HTERT RPE-1 (cell line): Measurements from ENCODE around the gene SNX4.

Experiments used
- in situ Hi-C: fragments of 300-500 bp; cut with MboI; formaldehyde crosslinking; loops from 4 replicates; pipeline ENCODE4 v1.14.3; 2020; ENCODE audit warnings: low sequenced_read_pairs

Gene SNX4

GRCh38 chr3:125470671-125471070, 49.3 kb downstream of the SNX4 start:
- in situ Hi-C loops = no loop called here

DNA sequence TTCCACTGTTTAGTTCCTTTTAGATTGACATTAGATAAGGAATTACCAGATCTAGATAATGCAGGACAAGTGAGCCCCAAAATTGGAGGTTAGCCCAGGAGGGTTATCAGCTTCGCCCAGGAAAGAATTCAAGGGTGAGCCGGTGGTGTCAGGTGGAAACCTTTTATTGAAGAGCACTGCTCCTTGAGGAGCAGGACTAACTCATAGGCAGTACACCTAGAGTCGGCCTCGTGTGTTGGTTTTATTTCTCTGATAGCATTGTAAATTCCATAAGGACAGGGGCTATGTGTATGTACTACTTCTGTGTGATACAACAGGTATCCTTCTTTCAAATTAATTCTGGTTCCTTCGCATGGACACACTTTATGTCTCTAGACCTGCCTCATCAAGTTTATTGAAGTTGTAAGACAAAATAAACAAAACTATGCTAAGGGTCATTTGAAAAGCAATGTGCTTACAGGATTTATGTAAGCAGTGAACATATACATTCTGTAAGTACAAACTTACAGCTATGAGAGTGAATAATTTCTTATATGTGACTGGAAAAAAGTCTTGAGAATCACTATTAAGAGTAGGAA, 57.2 kb downstream of the SNX4 start:
- in situ Hi-C loops = no loop called here

DNA sequence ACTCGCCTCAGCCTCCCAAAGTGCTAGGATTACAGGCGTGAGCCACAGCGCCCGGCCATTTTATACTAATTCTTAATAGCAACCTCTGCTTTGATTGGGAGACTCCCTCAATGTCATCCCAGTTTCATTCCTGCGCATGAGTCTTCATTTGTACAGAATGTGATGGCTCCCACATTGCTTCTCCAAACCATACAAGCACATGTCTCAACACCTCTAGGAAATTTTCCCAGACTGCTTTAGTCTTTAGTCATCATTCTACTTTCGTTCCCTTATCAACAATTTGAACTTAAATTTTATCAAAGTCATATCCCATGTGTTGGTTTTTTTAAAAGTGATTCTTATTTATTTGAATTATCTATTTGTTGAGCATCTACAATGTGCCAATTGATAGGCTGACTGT, 58.1 kb downstream of the SNX4 start:
- in situ Hi-C loops = no loop called here

GRCh38 chr3:125460233-125460632, 59.8 kb downstream of the SNX4 start:
- in situ Hi-C loops = no loop called here

GRCh38 chr3:125443923-125444322, 76.1 kb downstream of the SNX4 start:
- in situ Hi-C loops = no loop called here

- in situ Hi-C loops = no loop called here
Measured at GRCh38 chr3:125442506-125442905, 77.5 kb downstream of the SNX4 start.

GRCh38 chr3:125440970-125441369, 79.0 kb downstream of the SNX4 start:
- in situ Hi-C loops = no loop called here

- in situ Hi-C loops = no loop called here
Measured at GRCh38 chr3:125440559-125440955, 79.4 kb downstream of the SNX4 start.

DNA sequence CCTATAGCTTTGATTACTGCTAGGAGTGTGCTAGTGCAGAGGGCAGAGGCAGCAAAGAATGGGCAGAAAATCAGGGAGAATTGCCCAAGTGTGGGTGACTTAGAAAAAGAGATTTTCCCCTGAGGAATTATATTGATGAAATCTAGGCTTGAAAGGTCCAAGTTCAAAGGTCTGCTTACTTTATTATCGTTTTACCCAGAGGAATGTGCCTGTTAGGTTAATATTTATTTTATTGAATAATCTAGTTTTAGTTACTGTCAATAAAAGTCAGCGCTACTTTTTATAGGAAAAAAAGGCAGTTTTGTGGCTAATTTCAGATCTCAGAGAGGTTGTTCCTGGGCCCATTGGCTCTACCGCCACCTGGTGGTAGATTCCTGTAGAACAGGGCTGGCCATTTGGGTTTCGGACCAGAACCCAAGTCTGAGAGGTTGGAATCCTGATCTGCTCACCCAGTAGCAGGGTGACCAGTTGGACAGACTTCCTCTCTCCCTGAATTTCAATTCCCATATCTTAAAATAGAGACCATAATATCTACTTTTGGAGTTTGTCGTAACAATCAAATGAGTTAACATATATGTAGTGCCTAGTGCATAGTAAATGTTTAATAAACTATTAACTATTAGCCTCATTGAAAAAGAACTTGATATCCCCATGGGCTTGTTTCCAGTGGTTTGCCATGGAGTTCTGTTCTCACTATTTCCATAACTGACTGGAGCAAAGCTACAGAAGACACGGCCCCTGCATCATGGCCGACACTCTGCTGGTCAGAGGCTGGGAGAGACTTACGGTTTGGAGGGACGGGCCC, 82.2 kb downstream of the SNX4 start:
- in situ Hi-C loops = no loop called here

GRCh38 chr3:125436921-125437320, 83.1 kb downstream of the SNX4 start:
- in situ Hi-C loops = no loop called here

GRCh38 chr3:125435231-125435630, 84.8 kb downstream of the SNX4 start:
- in situ Hi-C loops = no loop called here

- in situ Hi-C loops = no loop called here
Measured at GRCh38 chr3:125434582-125435011, 85.4 kb downstream of the SNX4 start.

- in situ Hi-C loops = no loop called here
Measured at GRCh38 chr3:125433611-125434041, 86.4 kb downstream of the SNX4 start.

GRCh38 chr3:125433091-125433534, 86.9 kb downstream of the SNX4 start:
- in situ Hi-C loops = no loop called here

DNA sequence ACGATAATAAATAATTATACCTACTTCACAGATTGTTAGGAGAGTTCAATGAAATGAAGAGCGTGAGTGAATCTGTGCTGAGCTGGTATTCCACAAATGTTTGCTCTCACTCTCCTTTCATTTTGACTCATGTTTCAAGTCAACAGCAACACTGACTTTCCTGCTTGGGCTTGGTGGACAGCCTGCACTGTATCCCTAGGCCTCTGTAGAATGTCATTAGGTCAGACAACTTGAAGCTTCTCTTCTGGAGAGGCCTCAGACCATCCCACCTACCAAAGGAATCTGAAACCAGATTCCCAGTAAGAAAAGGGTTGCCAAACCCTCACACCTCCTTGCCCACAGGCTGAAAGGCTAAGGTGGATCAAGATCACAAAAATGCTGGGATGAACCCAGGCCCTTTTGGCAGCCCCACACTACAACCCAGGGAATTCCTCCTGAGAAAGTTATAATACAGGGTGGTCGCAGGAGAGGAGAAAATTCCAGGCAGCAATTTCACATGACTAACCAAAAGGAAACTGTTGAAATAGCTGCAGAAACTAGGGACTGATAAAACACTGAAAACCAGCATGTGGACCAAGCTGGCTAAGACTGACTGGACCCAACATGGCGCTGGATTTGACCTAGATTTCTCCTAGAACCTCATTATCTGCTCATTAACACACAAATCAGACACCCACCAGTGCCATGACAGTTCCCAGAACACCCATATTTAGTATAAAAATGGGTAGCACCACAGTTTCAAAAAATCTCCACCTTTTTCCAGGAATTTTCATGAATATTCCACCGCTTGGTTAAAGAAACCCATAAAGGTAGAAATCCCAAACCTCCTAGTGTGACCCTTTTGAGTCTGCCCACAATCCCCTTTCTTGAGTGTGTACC, 87.9 kb downstream of the SNX4 start:
- in situ Hi-C loops = no loop called here

DNA sequence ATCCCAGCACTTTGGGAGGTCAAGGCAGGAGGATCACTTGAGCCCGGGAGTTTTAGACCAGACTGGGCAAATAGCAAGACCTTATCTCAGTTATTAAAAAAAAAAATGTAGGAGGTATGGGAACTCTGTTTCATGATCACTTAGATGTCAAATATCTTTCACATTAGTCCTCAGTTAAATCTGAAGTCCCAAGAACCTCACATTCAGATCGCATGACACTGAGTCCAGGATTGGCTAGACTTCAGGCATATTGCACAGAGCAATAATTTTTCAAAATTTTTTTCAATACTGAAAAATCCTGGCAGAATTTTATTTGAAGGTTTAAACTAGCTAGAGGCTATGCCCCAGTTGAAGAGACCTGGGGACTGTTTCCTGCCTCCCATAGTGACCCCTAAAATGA, 88.6 kb downstream of the SNX4 start:
- in situ Hi-C loops = no loop called here

GRCh38 chr3:125428216-125428830, 91.7 kb downstream of the SNX4 start:
- in situ Hi-C loops = no loop called here

GRCh38 chr3:125418306-125418705, 101.7 kb downstream of the SNX4 start:
- in situ Hi-C loops = no loop called here

GRCh38 chr3:125416235-125416634, 103.8 kb downstream of the SNX4 start:
- in situ Hi-C loops = no loop called here

DNA sequence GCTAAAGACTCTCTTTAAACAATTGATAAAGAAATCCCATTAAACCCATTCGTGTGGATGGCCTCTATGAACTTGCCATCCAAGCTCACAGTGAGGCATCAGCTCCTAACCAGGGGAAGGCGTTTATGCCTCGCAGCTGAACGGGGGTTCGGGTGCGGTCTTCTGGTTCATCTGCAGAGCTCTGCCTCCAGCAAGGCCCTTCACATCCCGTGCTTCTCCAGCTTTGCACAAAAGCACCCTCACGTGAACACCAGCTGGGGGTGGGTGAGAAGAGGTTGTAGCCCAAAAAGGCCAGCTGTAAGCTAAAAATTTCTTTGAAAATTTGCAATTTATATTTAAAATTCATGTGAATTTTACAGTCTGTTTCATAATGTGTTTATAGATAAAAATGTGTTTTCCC, 105.3 kb downstream of the SNX4 start:
- in situ Hi-C loops = no loop called here

- in situ Hi-C loops = no loop called here
Measured at GRCh38 chr3:125410922-125411321, 109.1 kb downstream of the SNX4 start.
